IgD-negative memory B cell (primary cell): Measurements from ENCODE around the gene ABHD17C. TPM values are rescaled to one million over a fixed set of nuclear protein-coding genes. Genes with fewer than 3 reads are reported as not detected.

Experiments
- H3K27ac Mint-ChIP-seq, 3 donors: one replicate each; pipeline ENCODE4 v1.8.0; 2020 to 2022; ENCODE audit warnings: mild to moderate bottlenecking in 3 of 3, mixed read lengths in 3 of 3, moderate library complexity in 1 of 3
- H3K27me3 Mint-ChIP-seq: one replicate; pipeline ENCODE4 v1.8.0; 2021; ENCODE audit warnings: mixed read lengths
- H3K36me3 Mint-ChIP-seq: one replicate; pipeline ENCODE4 v1.8.0; 2020; ENCODE audit warnings: mild to moderate bottlenecking, mixed read lengths
- H3K4me1 Mint-ChIP-seq, 3 donors: one replicate each; pipeline ENCODE4 v1.8.0; 2020 to 2022; ENCODE audit warnings: mixed read lengths in 3 of 3, mild to moderate bottlenecking in 1 of 3
- H3K4me3 Mint-ChIP-seq, 4 donors: one replicate each; pipeline ENCODE4 v1.8.0; 2020 to 2022; ENCODE audit warnings: mild to moderate bottlenecking in 4 of 4, mixed read lengths in 4 of 4, moderate library complexity in 3 of 4
- H3K9me3 Mint-ChIP-seq, 3 donors: one replicate each; pipeline ENCODE4 v1.8.0; 2020 to 2021; ENCODE audit warnings: mixed read lengths in 3 of 3, mild to moderate bottlenecking in 1 of 3
- polyA plus RNA-seq: library from polyadenylated mRNA; unstranded; fragments of 300-500 nt; fragmentation: Illumina TruSeq; gene quantifications from one replicate; pipeline ENCODE4 v1.2.3, GENCODE V29; 2021

Gene ABHD17C
- polyA plus RNA-seq, 1 donor from 2014 or later = 0.11 TPM

- Mint-ChIP-seq H3K27me3 (peaks cover 4% of the 10 kb centered on the region), H3K4me3 (no peak overlapping the region), H3K4me1 (no peaks in the 10 kb centered on the region), H3K9me3 (no peaks in the 10 kb centered on the region), H3K36me3 (no peaks in the 10 kb centered on the region), H3K27ac (no peak overlapping the region)
These were observed 37.1 kb downstream of the ABHD17C start for GRCh38 chr15:80732167-80732566.

GRCh38 chr15:80732818-80733217 is 37.7 kb downstream of the ABHD17C start:
- Mint-ChIP-seq H3K27me3 (peaks cover 4% of the 10 kb centered on the region), H3K4me1 (no peaks in the 10 kb centered on the region), H3K36me3 (no peaks in the 10 kb centered on the region), H3K27ac (no peak overlapping the region), H3K4me3 (no peak overlapping the region), H3K9me3 (no peaks in the 10 kb centered on the region)

DNA sequence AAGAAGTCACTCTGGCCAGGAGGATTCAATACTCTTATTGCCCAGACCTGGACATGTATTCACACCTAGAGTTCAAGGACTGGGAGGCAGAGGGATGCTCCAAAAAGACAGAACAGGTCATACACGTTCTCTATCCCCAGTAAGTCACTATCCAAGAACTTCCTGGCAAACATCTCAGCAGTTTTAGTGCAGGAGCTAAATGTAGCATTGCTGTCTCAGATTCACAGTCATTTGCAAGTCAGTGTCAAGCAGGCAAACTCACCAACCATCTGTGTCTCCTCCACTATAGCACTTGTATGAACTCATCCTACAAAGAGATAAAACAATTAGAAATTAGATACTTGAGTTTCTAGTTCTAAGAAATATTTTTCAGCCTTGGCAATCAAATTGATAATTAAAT is 38.4 kb downstream of the ABHD17C start:
- Mint-ChIP-seq H3K4me1 (no peaks in the 10 kb centered on the region), H3K9me3 (no peaks in the 10 kb centered on the region), H3K27me3 (peaks cover 4% of the 10 kb centered on the region), H3K36me3 (no peaks in the 10 kb centered on the region), H3K4me3 (no peak overlapping the region), H3K27ac (no peak overlapping the region)

DNA sequence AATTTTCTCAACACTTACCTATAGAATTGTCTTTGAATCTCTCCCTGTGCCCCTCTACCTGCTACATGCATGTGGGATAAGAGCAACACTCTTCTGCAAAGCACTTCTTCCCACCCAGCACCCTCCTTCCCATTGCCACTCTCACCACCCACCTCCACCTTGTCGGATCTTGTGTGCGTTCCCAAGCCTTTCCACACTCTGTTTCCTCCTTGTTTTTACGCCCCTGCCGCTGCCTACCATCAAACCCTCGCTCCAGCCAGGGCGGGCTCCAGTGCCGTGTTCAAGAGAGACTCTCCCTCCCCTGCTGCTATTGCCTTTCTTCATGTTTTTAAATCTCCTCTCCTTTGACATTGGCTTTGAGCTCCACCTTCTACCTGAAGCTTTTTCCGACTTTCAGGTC is 40.2 kb downstream of the ABHD17C start:
- Mint-ChIP-seq H3K27ac (no peak overlapping the region), H3K9me3 (no peaks in the 10 kb centered on the region), H3K4me3 (no peak overlapping the region), H3K27me3 (peaks cover 4% of the 10 kb centered on the region), H3K4me1 (no peaks in the 10 kb centered on the region), H3K36me3 (peaks cover 3% of the 10 kb centered on the region)

DNA sequence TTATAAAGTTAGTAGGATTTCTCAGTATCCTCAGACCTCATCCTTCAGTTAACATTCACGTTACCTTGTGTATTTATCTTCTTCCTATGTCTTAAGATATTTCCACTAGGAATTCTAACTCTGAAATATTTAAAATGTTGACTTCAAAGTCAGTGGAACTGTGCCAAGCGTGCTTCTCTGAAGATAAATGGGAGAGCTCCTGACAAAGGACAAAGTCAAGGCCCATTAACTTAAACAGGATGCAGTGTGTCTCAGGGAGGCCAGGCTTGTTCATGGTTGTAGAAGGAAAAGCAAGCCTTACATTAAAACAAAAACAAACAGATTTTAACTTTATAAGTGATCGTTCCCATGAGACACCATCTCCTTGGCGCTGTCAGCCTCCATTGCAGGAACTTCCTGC is 41.5 kb downstream of the ABHD17C start:
- Mint-ChIP-seq H3K27ac (no peak overlapping the region), H3K4me3 (no peak overlapping the region)

DNA sequence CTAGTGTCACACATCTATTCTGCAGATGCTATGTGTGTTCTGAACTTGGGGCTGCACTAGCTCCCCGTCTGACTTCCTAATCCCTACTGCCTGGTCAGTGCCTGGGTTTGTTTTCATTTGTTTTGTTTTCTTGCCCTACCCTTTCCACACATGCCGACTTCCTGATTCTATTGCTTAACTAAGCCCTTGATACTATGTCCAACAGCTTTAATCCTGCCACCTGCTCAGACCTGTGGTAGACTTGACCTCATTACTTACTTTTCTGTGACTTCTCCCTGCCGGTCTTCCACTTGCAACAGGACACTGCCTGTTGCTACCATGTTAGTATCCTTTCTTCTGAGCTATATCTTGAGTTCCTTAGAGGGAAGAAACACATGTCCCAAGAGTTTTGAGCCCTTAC is 44.8 kb downstream of the ABHD17C start:
- H3K27ac Mint-ChIP-seq = no peak overlapping the region
- no peaks in the 10 kb centered on the region for H3K9me3 Mint-ChIP-seq
- peaks cover 3% of the 10 kb centered on the region for H3K36me3 Mint-ChIP-seq
- H3K4me1 Mint-ChIP-seq = no peaks in the 10 kb centered on the region
- peaks cover 4% of the 10 kb centered on the region for H3K27me3 Mint-ChIP-seq
- no peak overlapping the region for H3K4me3 Mint-ChIP-seq

More for the DNA sequence above, 41.5 kb downstream of the ABHD17C start:
- H3K27me3 Mint-ChIP-seq = peaks cover 4% of the 10 kb centered on the region
- H3K36me3 Mint-ChIP-seq = peaks cover 3% of the 10 kb centered on the region
- no peaks in the 10 kb centered on the region for H3K4me1 Mint-ChIP-seq
- no peaks in the 10 kb centered on the region for H3K9me3 Mint-ChIP-seq

DNA sequence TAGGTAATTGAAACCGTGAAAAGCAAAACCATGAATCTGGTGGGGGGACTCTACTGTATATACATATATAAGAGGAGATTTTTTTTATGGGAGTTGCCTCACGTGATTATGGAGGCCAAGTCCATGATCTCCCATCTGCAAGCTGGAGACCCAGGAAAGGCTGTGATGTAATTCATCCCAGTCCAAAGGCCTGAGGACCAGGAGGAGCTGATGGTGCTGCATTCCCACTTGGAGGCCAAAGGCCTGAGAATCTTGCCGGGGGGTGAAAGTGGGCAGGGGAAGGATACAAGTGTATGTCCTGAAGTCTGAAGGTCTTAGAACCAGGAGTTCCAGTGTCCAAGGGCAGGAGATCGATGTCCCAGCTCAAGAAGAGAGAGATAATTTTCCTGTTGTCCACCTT is 47.0 kb downstream of the ABHD17C start:
- Mint-ChIP-seq H3K4me1 (no peaks in the 10 kb centered on the region), H3K9me3 (peaks cover 0 to 5% (median 0%) of the 10 kb centered on the region in 3 donors), H3K27ac (no peak overlapping the region), H3K4me3 (no peak overlapping the region), H3K27me3 (no peaks in the 10 kb centered on the region), H3K36me3 (peaks cover 5% of the 10 kb centered on the region)

DNA sequence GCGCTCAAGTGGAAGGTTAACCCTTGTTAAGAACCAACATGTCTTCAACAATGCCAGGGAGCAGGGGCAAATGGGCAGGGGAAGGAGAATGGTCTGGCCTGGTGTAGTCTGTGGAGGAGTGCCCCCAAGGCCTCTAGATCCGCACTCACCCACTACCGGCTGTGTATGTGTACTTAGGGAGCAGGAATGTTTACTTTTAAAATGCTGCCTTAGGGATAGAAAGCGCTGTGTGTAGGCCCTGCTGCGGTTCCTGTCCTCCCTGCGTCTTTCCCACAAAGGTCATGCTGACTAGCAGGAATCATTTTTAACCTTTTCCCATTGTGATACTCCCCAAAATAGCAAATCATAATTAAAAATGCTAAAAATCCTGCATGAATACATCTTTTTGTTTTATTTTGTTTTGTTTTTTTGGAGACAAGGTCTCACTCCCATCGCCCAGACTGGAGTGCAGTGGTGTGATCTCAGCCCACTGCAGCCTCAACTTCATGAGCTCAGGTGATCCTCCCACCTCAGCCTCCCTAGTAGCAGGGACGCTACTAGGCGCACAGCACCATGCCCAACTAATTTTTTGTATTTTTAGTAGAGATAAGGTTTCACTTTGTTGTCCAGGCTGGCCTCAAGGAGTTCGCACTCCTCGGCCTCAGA is 48.2 kb downstream of the ABHD17C start:
- no peaks in the 10 kb centered on the region for H3K4me1 Mint-ChIP-seq
- peaks cover 0 to 5% (median 0%) of the 10 kb centered on the region in 3 donors for H3K9me3 Mint-ChIP-seq
- no peaks in the 10 kb centered on the region for H3K27me3 Mint-ChIP-seq
- peaks cover 5% of the 10 kb centered on the region for H3K36me3 Mint-ChIP-seq
- no peak overlapping the region for H3K4me3 Mint-ChIP-seq
- H3K27ac Mint-ChIP-seq = peak overlapping the region in 1 of 3 donors; percentile 6

GRCh38 chr15:80744415-80744814 is 49.3 kb downstream of the ABHD17C start:
- H3K4me3 Mint-ChIP-seq = no peak overlapping the region
- H3K27me3 Mint-ChIP-seq = peaks cover 3% of the 10 kb centered on the region
- no peak overlapping the region for H3K27ac Mint-ChIP-seq
- peaks cover 5% of the 10 kb centered on the region for H3K36me3 Mint-ChIP-seq
- H3K4me1 Mint-ChIP-seq = no peaks in the 10 kb centered on the region
- peaks cover 0 to 5% (median 0%) of the 10 kb centered on the region in 3 donors for H3K9me3 Mint-ChIP-seq

- Mint-ChIP-seq H3K9me3 (peaks cover 0 to 5% (median 0%) of the 10 kb centered on the region in 3 donors), H3K27ac (no peak overlapping the region), H3K4me1 (no peaks in the 10 kb centered on the region)
These were observed 49.7 kb downstream of the ABHD17C start for GRCh38 chr15:80744826-80745225.

GRCh38 chr15:80745888-80746287 is 50.8 kb downstream of the ABHD17C start:
- no peak overlapping the region for H3K4me3 Mint-ChIP-seq
- H3K4me1 Mint-ChIP-seq = no peaks in the 10 kb centered on the region
- H3K27me3 Mint-ChIP-seq = peaks cover 3% of the 10 kb centered on the region
- peaks cover 0 to 5% (median 2%) of the 10 kb centered on the region in 3 donors for H3K9me3 Mint-ChIP-seq
- H3K27ac Mint-ChIP-seq = no peak overlapping the region
- peaks cover 7% of the 10 kb centered on the region for H3K36me3 Mint-ChIP-seq

More at GRCh38 chr15:80744826-80745225, 49.7 kb downstream of the ABHD17C start:
- peaks cover 7% of the 10 kb centered on the region for H3K36me3 Mint-ChIP-seq
- no peak overlapping the region for H3K4me3 Mint-ChIP-seq
- H3K27me3 Mint-ChIP-seq = peaks cover 3% of the 10 kb centered on the region

GRCh38 chr15:80747317-80748053 is 52.4 kb downstream of the ABHD17C start:
- H3K9me3 Mint-ChIP-seq = peaks cover 0 to 5% (median 2%) of the 10 kb centered on the region in 3 donors
- H3K27ac Mint-ChIP-seq = no peak overlapping the region
- H3K27me3 Mint-ChIP-seq = peaks cover 3% of the 10 kb centered on the region
- peaks cover 7% of the 10 kb centered on the region for H3K36me3 Mint-ChIP-seq
- H3K4me3 Mint-ChIP-seq = no peak overlapping the region
- no peaks in the 10 kb centered on the region for H3K4me1 Mint-ChIP-seq

DNA sequence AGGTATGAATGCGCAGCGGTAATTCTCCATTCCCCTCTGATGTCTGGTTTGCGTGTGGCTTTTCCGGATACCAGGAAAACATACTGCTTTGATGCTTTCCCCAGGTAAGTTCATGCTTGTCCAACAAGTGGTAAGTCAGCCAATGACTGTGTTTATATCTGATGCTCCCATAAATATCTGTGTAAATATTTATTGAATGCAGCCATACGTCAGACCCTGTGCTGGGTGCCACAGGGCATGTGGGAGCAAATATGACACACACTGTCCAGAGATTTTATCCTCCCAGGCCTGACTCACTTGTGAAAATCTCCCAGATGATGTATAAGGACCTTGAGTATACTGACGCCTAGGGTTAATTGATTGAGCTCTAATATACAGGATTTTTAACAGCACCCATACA is 54.5 kb downstream of the ABHD17C start:
- peaks cover 3% of the 10 kb centered on the region for H3K27me3 Mint-ChIP-seq
- no peaks in the 10 kb centered on the region for H3K4me1 Mint-ChIP-seq

GRCh38 chr15:80750575-80750974 is 55.5 kb downstream of the ABHD17C start:
- peaks cover 7% of the 10 kb centered on the region for H3K36me3 Mint-ChIP-seq

More for the DNA sequence above, 54.5 kb downstream of the ABHD17C start:
- H3K36me3 Mint-ChIP-seq = peaks cover 7% of the 10 kb centered on the region
- peaks cover 0 to 5% (median 2%) of the 10 kb centered on the region in 3 donors for H3K9me3 Mint-ChIP-seq
- H3K4me3 Mint-ChIP-seq = no peak overlapping the region
- H3K27ac Mint-ChIP-seq = no peak overlapping the region

DNA sequence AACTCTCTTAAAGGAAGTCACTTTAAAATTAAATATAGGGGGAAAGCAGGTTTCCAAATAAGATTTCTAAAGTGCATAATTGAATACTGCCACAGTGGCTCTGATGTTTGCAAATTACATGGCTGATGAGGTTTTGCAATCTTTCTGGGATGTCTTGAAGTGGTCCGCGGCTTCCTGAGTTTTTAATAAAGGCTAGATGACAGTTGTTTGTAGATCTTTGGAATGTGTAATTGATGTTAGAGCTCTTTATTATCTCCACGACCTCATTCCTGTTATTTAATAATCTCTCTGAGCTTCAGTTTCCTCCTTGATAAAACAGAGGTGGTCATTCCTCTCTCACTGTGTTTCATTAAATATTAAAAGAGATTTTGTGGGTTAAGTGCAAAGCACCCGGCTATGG is 57.1 kb downstream of the ABHD17C start:
- H3K4me3 Mint-ChIP-seq = no peak overlapping the region
- no peak overlapping the region for H3K27ac Mint-ChIP-seq
- peaks cover 4% of the 10 kb centered on the region for H3K36me3 Mint-ChIP-seq
- peaks cover 0 to 2% (median 0%) of the 10 kb centered on the region in 3 donors for H3K9me3 Mint-ChIP-seq
- peaks cover 7% of the 10 kb centered on the region for H3K27me3 Mint-ChIP-seq
- peaks cover 0 to 2% (median 0%) of the 10 kb centered on the region in 3 donors for H3K4me1 Mint-ChIP-seq

More at GRCh38 chr15:80750575-80750974, 55.5 kb downstream of the ABHD17C start:
- peaks cover 3% of the 10 kb centered on the region for H3K27me3 Mint-ChIP-seq
- H3K27ac Mint-ChIP-seq = no peak overlapping the region
- no peaks in the 10 kb centered on the region for H3K4me1 Mint-ChIP-seq
- H3K9me3 Mint-ChIP-seq = peaks cover 0 to 5% (median 2%) of the 10 kb centered on the region in 3 donors
- H3K4me3 Mint-ChIP-seq = no peak overlapping the region
